NCI-H2107 treated with DMSO at 0.1 percent for 48 hours (cell line): ENCODE data around the gene ANKRD65.
"Not testable (repeated sequence)": the region's sequence is repeated elsewhere in the genome, so short reads cannot be mapped to it uniquely, and the experiment has no call there.

ENCODE experiments used
- DNase-seq: peaks from one replicate; lab custom pipeline; 2025; ENCODE audit not compliant: unreplicated experiment; lab: John Stamatoyannopoulos, UW

The ANKRD65 gene

DNA sequence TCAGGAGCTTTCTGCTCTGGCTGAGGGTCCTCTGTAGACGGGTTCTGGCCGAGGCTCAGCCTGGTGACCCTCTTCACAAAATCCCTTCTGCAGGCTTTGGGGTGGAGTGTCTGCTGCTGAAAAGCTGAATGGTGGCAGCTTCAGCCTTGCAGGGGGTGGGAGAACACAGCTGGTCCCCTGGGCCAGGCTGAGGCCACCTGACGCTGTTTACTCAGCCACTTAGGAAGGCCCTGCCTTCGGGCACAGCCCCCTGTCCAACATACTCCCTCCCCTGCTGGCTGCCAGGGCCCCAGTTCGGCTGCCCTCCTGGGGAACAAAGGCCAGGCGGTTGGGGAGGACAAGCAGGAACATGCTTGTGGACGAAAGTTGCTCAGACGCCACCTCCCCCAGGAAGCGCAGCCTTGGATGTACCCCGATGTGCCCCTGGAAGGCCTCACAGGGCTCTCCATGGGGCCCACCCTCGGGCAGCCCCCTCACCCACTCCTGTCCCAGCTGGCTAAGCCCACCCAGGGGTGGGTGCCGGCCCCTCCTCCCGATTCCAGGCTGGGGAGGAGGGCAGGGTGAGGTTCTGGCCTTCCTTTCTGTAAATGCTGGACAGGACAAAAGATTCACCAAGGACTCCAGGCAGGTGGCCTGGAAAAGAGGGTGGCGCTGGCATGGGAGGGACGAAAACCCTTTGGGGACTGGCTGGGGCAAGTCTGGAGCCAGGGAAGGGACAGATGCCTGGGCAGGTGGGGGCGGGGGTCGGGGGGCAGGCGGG, at the start of gene ANKRD65:
ANKRD65 (minus strand) TSS at position 130 of the 760 bp plus-strand sequence. CDS start 271 bp downstream, outside the sequence.
- no peak for DNase-seq

DNA sequence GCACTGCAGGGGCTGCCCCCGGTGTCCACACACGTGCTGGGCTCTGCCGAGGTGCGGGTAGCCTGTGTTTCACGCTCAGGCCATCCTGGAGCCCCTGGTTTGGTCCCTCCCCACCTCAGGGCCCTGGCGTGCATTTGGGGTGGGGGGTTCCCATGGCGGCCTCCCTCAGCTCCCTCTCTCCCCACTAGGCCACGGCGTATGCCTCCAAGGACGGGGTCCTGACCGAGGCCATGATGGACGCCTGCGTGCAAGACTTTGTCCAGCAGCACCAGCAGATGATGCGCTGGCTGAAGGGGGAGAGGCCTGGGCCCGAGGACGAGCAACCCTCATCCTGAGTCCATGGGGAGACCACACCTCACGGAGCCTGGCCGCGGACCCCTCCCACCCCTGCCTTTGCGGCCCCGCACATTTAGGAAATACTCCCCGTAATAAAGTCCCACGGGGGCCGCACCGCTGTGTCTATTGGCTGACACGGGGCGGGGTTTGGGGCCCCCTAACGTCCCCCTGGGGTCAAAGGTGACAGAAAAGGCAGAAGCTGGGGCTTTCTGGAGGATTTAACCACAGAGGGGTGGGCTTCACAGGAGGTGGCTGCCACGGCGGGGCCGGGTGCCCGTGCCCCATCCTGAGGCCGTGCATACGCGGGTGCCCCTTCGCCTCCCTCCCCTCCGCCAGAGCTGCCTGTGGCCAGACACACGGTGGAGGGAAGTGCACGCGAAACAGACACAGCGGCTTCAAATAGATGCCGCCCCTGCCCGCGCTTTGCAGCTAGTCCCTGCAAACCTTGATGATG, 47.3 kb upstream of the ANKRD65 start:
- not testable (repeated sequence) for DNase-seq

DNA sequence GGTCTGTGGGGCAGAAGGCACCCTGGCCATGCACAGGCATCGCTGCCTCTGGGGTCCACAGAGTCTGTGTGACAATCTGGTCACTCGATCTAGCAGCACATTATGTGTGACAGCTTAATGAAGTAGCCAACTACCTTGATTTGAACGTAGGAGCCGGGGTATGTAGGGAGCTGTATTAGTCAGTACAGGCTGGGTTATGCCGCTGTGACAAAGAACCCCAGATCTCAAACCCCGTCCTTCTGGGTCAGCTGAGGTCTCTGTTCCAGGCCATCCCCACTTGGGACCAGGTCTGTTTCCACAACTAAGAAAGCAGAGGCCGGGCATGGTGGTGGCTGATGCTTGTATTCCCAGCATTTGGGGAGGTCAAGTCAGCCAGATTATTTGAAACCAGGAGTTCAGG, 42.2 kb upstream of the ANKRD65 start:
- no peak for DNase-seq

DNA sequence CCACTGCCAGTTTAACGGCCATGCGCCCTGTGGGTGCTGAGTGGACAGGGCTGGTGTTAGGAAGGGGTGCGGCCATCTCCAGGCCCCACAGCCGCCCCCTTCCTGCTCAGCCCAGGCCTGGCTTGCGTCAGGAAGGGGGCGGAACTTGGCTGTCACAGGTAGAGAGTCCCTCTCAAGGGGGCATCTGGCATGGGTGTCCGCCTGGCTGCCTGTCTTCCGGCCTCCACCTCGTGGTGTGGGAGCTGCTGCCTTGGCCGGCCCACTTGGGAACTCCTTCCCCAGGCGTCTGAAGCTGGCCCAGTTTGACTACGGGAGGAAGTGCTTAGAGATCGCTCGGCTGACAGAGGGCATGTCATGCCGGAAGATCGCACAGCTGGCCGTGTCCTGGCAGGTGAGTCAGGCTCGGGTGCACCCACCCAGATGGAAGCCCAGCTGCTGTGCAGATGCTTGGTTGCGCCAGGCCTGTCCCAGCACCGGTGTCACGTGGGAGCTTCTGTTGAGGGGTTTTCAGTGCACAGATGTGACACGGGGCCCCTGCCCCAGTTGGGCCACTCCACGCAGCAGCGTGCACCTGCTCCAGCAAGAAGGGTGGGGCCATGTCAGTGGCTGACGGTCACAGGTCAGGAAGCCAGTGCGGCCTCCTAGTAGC, 41.4 kb upstream of the ANKRD65 start:
- no peak for DNase-seq

DNA sequence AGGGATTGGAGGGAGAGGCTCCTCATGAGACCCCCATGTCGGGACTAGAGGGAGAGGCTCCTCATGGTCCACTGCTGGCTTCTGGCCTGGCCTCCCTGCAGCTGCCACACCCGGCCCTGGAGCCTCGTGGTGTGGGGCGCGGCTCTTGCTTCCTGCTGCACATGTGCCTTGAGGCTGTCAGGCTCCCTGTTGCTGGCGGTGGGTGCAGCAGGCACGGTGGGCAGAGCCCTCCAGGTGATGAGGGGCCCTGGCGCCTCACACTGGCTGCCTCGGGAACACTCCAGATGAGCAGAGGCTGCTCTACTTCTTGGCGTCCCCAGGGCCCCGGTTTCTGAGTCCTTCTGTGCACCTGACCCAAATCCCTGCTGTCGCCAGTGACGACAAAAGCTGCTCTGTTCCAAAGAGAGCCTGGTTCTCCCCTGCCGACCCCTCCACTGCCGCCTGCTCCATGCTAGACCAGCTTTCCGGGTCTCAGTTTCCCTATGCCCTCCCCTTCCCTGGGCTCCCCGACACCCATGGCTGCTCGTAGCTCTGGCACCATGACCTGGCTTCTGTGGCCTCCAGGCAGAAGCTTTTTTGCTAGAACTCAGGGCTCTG, 40.7 kb upstream of the ANKRD65 start:
- no peak for DNase-seq

DNA sequence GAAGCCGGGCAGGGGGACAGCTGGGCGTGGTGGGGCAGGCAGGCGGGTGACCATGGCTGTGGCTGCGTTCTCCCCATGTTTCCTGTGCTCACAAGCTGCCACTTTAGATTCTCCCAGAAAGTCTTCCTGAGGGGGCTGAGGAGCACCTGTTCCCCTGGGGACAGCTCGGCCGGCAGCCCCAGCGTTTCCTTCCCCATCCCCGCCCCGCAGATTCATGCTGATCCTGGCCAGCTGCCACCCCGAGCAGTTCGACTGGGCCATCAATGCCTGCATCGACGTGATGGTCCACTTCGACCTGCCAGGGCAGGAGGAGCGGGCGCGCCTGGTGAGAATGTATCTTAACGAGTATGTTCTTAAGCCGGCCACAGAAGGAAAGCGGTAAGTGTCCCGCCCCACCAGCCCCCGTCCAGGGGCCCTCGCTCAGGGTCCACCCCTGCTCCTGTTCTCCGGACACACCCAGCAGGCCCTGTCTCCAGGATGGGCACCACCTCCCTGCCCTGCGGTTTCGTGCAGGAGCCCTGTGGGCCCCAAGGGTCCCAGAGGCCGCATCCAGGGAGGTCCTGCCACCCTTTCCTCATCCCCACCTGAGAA, 39.6 kb upstream of the ANKRD65 start:
- DNase-seq, result no peak

DNA sequence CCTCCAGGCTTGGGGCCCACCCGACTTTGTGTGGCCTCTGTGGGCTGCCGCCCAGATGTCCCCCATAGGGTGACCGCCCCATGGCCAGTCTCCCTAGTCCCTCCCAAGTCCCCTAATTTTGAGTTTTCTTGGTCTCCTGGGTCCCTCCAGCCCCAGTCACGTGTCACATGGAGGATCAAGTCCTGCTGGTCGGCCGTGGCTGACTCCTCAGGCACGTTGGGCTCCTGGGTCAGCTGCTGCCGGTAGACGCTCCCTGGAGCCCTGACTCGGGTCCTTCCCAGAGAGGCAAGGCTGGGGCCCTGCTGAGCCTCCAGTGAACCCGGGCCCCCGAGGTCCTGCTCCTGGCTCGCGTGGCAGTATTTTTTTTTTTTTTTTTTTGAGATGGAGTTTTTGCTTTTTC, 38.6 kb upstream of the ANKRD65 start:
- DNase-seq, result not testable (repeated sequence)

DNA sequence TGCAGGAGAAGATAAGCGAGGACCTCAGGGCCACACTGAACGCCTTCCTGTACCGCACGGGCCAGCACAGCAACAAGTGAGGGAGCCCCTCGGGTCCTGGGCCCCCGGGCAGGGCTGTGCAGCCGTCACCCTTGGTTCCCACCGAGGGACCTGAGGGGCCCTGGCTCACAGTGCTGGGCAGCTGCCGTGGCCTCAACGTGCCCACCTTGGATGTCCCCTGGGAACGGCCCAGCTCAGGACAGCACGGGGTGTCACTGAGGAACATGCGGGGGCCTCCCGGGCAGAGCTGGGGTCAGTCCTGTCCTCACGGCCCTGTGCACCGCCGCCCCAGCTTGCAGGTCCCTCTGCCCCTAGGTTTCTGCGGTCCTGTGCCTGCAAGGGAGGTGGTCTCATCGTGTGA, 38.1 kb upstream of the ANKRD65 start:
- not testable (repeated sequence) for DNase-seq

DNA sequence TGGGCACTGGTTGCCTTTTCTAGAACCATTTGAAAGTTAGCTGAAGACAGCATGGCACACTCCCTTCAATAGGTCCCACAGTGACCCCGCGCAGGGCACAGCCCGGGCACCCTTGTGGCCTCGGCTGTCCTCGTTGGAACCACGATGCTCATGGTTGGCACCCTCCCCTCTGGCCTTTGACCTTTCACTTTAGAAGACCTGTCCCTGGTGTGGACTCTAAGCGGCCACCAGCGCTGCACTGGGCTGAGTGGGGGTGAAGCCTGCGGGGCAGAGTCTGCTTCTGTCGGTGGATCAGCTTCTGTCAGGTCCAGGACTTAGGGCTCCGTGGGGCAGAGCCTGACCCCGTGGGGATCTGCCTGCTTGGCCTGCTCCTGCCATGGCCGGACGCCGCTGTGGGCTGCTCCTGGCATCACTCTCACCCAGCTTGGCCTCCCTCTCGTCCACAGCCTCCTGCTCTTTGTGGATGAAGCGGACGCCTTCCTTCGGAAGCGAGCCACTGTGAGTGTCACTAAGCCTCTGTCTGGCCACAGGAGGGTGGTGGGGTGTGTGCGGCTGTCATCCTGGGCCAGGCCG, 35.7 kb upstream of the ANKRD65 start:
- DNase-seq, result not testable (repeated sequence)

DNA sequence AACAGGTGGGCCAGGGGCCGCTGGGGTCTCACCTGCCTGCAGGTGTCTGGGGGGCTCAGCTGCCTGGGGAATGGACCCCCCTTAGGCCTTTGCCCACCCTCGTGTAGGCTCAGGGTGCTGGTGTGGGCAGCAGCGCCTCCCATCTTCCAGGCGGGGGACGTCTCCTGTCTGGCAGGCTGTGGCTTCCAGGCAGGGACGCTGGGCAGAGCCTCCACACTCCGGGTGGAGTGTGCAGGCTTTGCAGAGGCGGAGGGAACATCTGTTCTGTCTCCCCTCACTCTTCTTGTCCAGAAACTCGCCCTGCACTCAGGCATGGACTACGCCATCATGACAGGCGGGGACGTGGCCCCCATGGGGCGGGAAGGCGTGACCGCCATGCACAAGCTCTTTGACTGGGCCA, 34.9 kb upstream of the ANKRD65 start:
- DNase-seq, result not testable (repeated sequence)

DNA sequence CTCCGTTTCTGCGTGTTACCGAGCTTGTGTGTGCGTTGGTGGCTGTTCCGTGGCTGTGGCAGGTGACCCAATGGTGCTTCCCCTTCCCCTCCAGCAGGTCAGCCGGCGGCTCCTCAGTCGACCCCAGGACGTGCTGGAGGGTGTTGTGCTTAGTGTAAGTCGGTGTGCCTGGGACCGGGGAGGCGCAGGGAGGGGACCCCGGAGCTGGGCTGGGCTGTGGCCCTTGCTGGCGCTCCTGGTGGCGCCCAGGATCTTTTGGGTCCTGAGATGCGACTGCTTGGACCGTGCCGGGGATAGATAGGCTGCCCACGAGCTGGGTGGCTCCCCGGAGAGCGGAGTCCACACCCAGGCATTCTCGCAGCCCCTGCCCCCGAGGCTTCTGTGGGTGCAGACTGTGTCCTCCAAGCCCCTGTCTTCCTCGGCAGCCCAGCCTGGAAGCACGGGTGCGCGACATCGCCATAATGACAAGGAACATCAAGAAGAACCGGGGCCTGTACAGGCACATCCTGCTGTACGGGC, 34.3 kb upstream of the ANKRD65 start:
- no peak for DNase-seq

DNA sequence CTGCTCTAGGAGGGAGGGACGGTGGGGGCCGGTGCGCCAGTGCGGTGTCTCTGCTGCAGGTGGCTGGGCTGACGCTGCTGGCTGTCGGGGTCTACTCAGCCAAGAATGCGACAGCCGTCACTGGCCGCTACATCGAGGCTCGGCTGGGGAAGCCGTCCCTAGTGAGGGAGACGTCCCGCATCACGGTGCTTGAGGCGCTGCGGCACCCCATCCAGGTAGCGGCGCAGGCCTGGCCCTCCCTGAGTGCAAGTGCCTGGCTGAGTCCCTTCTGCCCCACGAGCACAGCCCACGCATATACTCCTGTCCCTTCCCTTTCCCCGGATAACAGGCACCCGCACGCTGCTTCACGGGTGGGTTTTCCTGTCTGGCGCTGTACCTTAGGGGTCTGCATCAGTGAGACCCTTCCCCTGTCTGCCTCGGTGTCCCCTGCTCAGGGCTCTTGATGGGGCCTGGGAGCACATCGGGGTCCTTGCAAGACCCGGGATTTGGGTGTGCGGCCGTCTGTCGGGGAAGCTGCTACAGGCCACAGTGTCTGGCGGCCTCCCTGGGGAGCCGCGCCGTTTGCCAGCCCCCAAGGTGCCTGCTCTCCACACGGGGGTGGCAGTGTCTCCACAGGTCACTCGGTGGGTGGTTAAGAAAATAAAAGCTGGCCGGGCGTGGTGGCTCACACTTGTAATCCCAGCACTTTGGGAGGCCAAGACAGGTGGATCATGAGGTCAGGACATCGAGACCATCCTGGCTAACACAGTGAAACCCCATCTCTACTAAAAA, 33.4 kb upstream of the ANKRD65 start:
- DNase-seq, result not testable (repeated sequence)

DNA sequence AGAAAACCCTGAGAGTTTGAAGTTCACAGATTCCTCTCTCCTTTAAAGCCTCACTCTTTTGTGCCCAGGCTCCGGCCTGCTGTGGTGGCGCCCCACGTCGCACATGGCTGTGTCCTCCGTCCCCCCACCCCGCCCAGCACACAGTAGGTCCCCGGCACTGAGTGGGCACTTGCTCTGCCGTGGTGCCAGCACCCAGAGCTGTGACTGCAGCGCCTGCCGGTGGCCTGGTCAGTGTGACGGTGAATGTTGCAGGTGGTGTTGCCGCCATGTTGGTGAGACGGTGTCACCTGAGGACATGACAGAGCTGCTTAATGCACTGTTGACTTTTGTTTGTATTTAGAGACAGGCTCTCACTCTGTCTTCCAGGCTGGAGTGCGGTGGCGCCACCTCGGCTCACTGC, 31.8 kb upstream of the ANKRD65 start:
- DNase-seq, result no peak

DNA sequence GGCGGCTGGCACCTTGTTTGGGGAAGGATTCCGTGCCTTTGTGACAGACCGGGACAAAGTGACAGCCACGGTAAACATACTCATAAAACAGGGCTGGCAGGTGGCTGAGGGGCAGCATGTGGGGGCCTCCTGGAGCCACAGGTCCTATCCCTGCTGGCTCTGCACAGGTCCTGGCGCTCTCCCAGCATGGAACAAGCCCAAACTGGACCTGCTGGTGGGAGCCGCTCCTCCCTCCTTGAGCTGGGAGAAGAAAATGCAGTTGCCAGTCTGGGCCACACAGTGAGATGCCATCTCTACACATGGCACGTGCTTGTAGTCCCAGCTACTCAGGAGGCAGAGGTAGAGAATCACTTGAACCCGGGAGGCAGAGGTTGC, 31.3 kb upstream of the ANKRD65 start:
- not testable (repeated sequence) for DNase-seq

DNA sequence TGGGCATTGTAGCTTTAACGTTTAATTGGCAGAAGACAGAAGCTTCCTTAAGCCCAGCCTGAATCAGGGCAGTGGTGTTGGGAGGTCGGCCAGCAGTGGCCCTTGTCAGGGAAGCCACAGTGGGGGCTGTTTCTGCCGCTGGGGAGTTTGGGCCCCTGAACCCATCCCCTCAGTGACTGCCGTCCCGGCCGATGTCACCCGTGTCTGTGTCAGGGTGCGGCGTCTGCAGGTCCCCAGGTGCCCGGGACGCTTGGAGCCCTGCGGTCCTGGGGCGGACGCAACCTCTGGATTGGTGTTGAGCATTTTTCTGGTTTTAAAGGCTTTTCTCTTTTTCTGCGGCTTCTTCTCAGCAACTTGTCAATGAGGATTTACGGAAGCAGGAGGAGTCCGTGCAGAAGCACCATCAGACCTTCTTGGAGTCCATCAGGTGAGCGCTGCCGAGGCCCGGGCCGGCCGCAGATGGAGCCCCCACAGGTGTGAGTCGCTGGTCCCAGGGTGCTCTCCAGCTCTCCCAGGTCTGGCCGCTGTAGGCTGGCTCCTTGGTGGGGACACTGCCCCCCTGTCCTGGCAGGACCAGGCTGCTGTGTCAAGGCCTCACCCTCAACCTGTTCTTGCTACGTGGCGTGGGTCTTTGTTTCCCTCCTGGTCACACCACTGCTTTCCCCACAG, 30.8 kb upstream of the ANKRD65 start:
- DNase-seq, result no peak

DNA sequence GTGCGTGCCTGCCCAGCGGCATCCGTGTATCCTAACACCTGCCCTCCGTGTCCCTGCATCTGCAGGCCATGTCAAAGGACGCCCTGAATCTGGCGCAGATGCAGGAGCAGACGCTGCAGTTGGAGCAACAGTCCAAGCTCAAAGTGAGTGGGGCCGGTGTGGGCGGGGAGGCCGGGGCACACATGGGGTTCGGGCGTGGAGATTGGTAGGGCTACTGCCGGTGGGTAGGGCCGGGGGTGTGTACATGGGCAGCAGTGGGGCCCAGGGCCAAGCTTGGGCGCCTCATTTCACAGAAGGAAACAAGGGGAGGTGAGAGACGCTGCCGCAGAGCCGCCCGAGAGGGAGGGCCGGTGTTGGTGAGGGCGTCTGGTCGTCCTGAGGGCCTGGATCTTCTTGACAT, 29.5 kb upstream of the ANKRD65 start:
- not testable (repeated sequence) for DNase-seq

DNA sequence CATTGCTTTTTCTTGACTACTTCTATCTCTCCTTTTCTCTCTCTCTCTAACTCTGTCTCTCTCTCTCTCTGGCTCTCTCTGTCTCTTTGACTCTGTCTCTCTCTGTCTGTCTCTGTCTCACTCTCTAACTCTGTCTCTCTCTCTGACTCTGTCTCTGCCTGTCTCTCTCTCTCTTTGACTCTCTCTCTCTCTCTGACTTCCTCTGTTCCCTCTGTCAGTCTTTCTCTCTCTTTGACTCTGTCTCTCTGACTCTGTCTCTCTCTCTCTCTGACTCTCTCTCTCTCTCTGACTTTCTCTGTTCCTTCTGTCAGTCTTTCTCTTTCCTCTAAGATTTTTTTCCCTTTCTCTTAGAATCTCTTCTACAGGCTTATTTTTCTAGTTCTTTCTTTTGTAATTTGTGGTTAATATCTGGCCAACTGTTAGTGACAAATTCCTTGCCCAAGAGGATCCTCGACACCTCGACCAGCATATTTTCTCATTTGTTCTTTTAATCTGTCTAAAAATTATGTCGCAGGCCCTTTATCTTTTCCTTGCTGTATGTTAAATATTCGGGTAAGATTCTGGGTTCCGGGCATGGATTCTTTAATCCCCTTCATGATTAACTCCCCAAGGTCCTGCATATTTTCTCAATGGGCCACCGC, 28.1 kb upstream of the ANKRD65 start, which contains the start of gene ATAD3C:
ATAD3C (plus strand) TSS at position 591 of the 641 bp plus-strand sequence. CDS start 995 bp downstream, outside the sequence.
- no peak for DNase-seq

DNA sequence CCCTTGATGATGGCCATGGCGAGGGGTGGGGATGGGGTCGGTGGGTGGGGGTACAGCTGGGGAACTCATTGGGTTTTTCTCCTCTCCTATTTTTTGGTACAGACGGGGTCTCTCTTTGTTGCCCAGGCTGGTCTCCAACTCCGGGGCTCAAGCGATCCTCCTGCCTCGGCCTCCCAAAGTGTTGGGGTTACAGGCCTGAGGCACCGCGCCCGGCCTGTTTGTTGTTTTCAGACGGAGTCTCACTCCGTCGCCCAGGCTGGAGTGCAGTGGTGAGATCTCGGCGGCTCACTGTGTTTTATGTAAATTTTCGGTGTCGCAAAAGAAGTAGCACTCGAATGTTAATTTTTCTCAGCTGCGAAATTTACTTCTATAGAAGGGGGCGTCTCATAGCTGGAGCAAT, 25.6 kb upstream of the ANKRD65 start:
- not testable (repeated sequence) for DNase-seq
